VCaP (cell line): ENCODE data around the gene HTT-AS.
"Not testable (repeated sequence)": the region's sequence is repeated elsewhere in the genome, so short reads cannot be mapped to it uniquely, and the experiment has no call there.

Experiments
- H3K27ac ChIP-seq: fragments of 450-650 bp; 2 replicates; pipeline ENCODE4 v1.5.1; 2017
- CTCF ChIP-seq: fragments of 450-650 bp; conservative IDR thresholded peaks from 2 replicates; pipeline ENCODE4 v1.5.1; 2017; ENCODE audit warnings: mild to moderate bottlenecking, moderate library complexity

The HTT-AS gene

GRCh38 chr4:3062471-3062870 is 11.9 kb downstream of the HTT-AS start:
- no peak for TF ChIP-seq CTCF

GRCh38 chr4:3060946-3061345 is 13.4 kb downstream of the HTT-AS start:
- no peak overlapping the region for H3K27ac ChIP-seq
- no peak for TF ChIP-seq CTCF

More at GRCh38 chr4:3062471-3062870, 11.9 kb downstream of the HTT-AS start:
- H3K27ac ChIP-seq, result no peak overlapping the region

DNA sequence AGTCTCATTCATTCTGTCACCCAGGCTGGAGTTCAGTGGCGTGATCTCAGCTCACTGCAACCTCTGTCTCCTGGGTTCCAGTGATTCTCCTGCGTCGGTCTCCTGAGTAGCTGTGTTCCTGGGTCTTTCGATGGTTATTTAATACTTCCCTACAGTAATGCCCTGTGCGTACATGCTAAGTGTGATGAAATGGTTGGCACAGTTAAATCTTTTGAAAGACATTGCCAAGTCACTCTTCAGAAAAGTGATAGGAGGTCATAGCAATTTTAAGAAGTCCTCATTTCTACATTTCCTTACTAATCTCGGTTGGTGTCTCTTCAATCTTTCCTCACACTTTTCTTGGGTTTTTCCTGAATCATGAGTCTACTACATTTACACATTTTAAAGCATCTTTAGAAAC is 14.4 kb downstream of the HTT-AS start:
- TF ChIP-seq CTCF, result no peak

GRCh38 chr4:3054169-3054759 is 20.1 kb downstream of the HTT-AS start:
- TF ChIP-seq CTCF, result no peak
- no peak overlapping the region for H3K27ac ChIP-seq

More for the DNA sequence above, 14.4 kb downstream of the HTT-AS start:
- H3K27ac ChIP-seq, result no peak overlapping the region

DNA sequence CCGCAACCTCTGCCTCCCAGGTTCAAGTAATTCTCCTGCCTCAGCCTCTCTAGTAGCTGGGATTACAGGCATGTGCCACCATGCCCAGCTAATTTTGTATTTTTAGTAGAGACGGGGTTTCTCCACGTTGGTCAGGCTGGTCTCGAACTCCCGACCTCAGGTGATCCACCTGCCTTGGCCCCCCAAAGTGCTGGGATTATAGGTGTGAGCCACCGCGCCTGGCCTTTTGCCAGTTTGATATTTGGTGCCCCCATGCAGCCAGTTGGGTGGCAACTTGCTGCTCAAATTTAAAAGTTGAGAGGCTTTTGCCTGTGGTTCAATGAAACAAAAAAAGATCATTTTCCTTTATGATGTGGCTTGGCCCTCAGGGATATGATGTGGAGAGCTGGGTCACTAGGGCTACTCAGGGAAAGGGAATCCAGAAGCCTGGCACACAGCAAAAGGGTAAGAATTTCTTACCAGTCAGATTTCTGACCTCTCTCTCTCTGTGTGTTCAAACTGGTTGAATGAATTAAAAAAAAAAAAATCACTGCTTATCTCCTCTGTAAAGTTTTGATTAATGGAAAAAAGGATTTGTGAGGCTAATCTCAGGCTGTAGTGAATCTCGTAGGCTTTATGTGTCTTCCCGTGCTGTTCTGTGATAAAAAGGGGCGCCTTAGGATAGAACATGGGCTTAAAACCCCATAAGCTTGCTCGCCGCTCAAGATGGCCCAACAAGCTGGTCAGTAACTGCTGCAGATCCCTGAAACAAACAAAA is 23.0 kb downstream of the HTT-AS start:
- H3K27ac ChIP-seq, result not testable (repeated sequence)

- peak overlapping the region; percentile 39; the same call in 1 of the 2 replicates for H3K27ac ChIP-seq
- peak; percentile 87 for TF ChIP-seq CTCF
Observed at GRCh38 chr4:3047464-3048286, 26.7 kb downstream of the HTT-AS start.

DNA sequence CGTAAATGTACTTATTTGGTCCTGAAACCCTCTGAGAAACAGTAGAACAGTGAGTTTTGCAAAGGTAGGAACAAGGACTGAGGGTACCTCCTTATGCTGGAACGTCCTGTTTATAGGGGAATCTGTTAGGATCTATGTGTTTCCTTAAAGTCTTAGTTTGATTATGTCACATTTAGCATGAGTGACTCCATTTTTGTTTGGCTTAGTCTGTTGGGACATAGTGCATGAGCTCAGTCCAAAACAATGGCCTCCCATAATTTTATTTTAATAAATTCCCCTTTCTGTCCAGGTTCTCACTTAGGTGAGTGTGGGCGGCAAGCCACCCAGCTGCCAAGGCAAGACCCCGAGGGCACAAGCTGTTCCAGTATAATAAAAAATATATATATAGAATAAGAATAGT is 27.7 kb downstream of the HTT-AS start:
- no peak for TF ChIP-seq CTCF
- no peak overlapping the region for H3K27ac ChIP-seq
